Heart left ventricle (tissue), 16 donors: ENCODE measurements around the gene FRMPD4. TPM values are rescaled to one million over a fixed set of nuclear protein-coding genes. Genes with fewer than 3 reads are reported as not detected.

ENCODE experiments used
- ATAC-seq, 4 donors: fragments of 200-7000 bp; cut with Tn5 transposase; one replicate each; pipeline ENCODE4 v1.9.1; 2020 to 2022; ENCODE audit warnings: moderate library complexity in 4 of 4, mild to moderate bottlenecking in 3 of 4, moderate number of reproducible peaks in 1 of 4
- DNase-seq, 5 donors: peaks; one replicate each; pipeline ENCODE4 v3.0.0-alpha.2; 2020
- H3K27ac ChIP-seq, 12 donors: fragments of 200-600 bp; sonication (generic) in 4 of 12; one replicate each; pipeline versions ENCODE4 v1.5.0 to v1.8.0; 2016 to 2022; ENCODE audit warnings: mild to moderate bottlenecking in 2 of 12
- H3K27me3 ChIP-seq, 9 donors: fragments of 200-600 bp; sonication (generic) in 2 of 9; one replicate each; pipeline versions ENCODE4 v1.5.1 to v1.8.0; 2016 to 2022; ENCODE audit warnings: mild to moderate bottlenecking in 3 of 9
- H3K36me3 ChIP-seq, 9 donors: fragments of 200-600 bp; sonication (generic) in 2 of 9; one replicate each; pipeline versions ENCODE4 v1.5.0 to v1.8.0; 2018 to 2022; ENCODE audit warnings: mild to moderate bottlenecking in 2 of 9
- H3K4me1 ChIP-seq, 12 donors: fragments of 200-600 bp; sonication (generic) in 4 of 12; one replicate each; pipeline versions ENCODE4 v1.5.0 to v1.8.0; 2016 to 2022; ENCODE audit warnings: mild to moderate bottlenecking in 3 of 12
- H3K4me3 ChIP-seq, 12 donors: fragments of 200-600 bp; sonication (generic) in 4 of 12; one replicate each; pipeline versions ENCODE4 v1.5.0 to v1.8.0; 2017 to 2022; ENCODE audit warnings: mild to moderate bottlenecking in 9 of 12, moderate library complexity in 4 of 12
- H3K9me3 ChIP-seq, 12 donors: fragments of 200-600 bp; sonication (generic) in 4 of 12; one replicate each; pipeline versions ENCODE4 v1.5.0 to v1.8.0; 2016 to 2022; ENCODE audit warnings: mild to moderate bottlenecking in 1 of 12
- CTCF ChIP-seq, 12 donors: fragments of 200-600 bp; sonication (generic) in 4 of 12; IDR thresholded peaks; one replicate each; pipeline versions ENCODE4 v1.5.0 to v1.8.0; 2018 to 2022; ENCODE audit warnings: antibody characterized with exemption in 12 of 12, mild to moderate bottlenecking in 5 of 12
- POLR2A ChIP-seq, 2 donors: fragments of 450-650 bp; IDR thresholded peaks; one replicate each; pipeline ENCODE4 v1.6.1; 2017; ENCODE audit warnings: antibody characterized with exemption in 2 of 2, mild to moderate bottlenecking in 2 of 2, moderate library complexity in 2 of 2
- WGBS, 4 donors: extraction: QIAGEN DNeasy Blood & Tissue Kit in 2 of 4; methylation state at CpG; one replicate each; pipeline versions ENCODE4 v1.1.5 to v1.1.7; 2013 to 2018; 5-methylcytosine and 5-hydroxymethylcytosine counted together
- intact Hi-C, 10 donors: fragments of 100-400 bp; cut with DNase I; formaldehyde crosslinking; loops; one replicate each; pipeline versions ENCODE4 v1.11.1 to v1.14.2; 2022
- polyA plus RNA-seq, 2 donors: library from polyadenylated mRNA; stranded (reverse); fragments of 200-250 nt; gene quantifications; one replicate each; pipeline ENCODE4 v1.2.3, GENCODE V29; 2013
- total RNA-seq, 9 donors: library from RNA; depleted of rRNA in 2 of 9; stranded (reverse); fragments of >200 nt in 2 of 9; fragmentation: NEBNext Ultra II Directional in 3 of 9; extraction: Animal tissue kit (Norgen Biotek cat#: 25700) in 3 of 9; gene quantifications; one replicate each; pipeline versions ENCODE4 v1.1.0 to v1.2.4, GENCODE V29; 2016 to 2023
- donor health status: ischemic (EF 13 %, LVEDD 7.1; RV severe dilation, severe dysfunction).
- donor health status: healthy with polysubstance abuse.
- donor health status: DM: no; HTN: yes; CAD: no.
- donor health status: DM: no; HTN: no; CAD: no.
- donor health status: ischemic (EF 25% LVEDD 6.9; RV normal size, moderate dysfunction).
- donor health status: ischemic (EF 25% LVEDD 5.7; RV mildly dilated, moderate dysfunction).
- donor health status: healthy.
- donor health status: DM: yes; HTN: yes; CAD: no.
- donor health status: ischemic (EF 35%, LVEDD 5.7; RV mildly dilated, moderate dysfunction).
- donor health status: nonischemic (EF 11% LVEDD 7.7; RV severe dilation, severe dysfunction).
- donor health status: DM: yes; HTN: yes; CAD: no.
- donor health status: PGD.
- donor health status: ischemic (EF 29% LVEDD 5.4; RV normal size, mild dysfunction).
- donor health status: nonischemic (EF 23%, LVEDD 6.1; RV moderate dilation, normal function).

Gene FRMPD4
- total and polyA plus RNA-seq, 11 donors, result 0.07 to 4.2 (median 1.4) TPM

GRCh38 chrX:12673487-12673886 is 535.2 kb downstream of the FRMPD4 start:
- Histone ChIP-seq H3K27ac (no peak overlapping the region), H3K36me3 (no peaks in the 10 kb centered on the region), H3K27me3 (no peaks in the 10 kb centered on the region), H3K9me3 (peaks cover 0 to 4% (median 0%) of the 10 kb centered on the region in 12 donors), H3K4me1 (no peaks in the 10 kb centered on the region), H3K4me3 (no peak overlapping the region)
- intact Hi-C loops, result no loop called here
- ATAC-seq (no peak), DNase-seq (no peak)
- 26 to 78% (median 66%) methylated on average over 2 of the region's 2 CpGs for WGBS, 4 donors
- TF ChIP-seq POLR2A (IDR thresholded peaks at IDR 0.05) (no peak), CTCF (IDR thresholded peaks at IDR 0.05) (no peak)

- 82 to 100% (median 91%) methylated on average over 1 of the region's 1 CpG for WGBS, 4 donors
- Histone ChIP-seq H3K27me3 (no peaks in the 10 kb centered on the region), H3K27ac (no peak overlapping the region), H3K4me3 (no peak overlapping the region), H3K9me3 (no peaks in the 10 kb centered on the region), H3K4me1 (no peaks in the 10 kb centered on the region), H3K36me3 (no peaks in the 10 kb centered on the region)
- DNase-seq (no peak), ATAC-seq (no peak)
- intact Hi-C loops, result no loop called here
- TF ChIP-seq POLR2A (IDR thresholded peaks at IDR 0.05) (no peak), CTCF (IDR thresholded peaks at IDR 0.05) (no peak)
Observed at GRCh38 chrX:12679522-12679921, 541.2 kb downstream of the FRMPD4 start.

- ATAC-seq, result no peak
- intact Hi-C loops, result no loop called here
- H3K4me1 ChIP-seq, result no peaks in the 10 kb centered on the region
- no peaks in the 10 kb centered on the region for H3K36me3 ChIP-seq
- H3K4me3 ChIP-seq, result no peak overlapping the region
- TF ChIP-seq POLR2A (IDR thresholded peaks at IDR 0.05) (no peak), CTCF (IDR thresholded peaks at IDR 0.05) (no peak)
- DNase-seq, result no peak
- H3K9me3 ChIP-seq, result no peaks in the 10 kb centered on the region
- WGBS, 4 donors, result 75 to 88% (median 84%) methylated on average over 7 of the region's 7 CpGs
- no peaks in the 10 kb centered on the region for H3K27me3 ChIP-seq
- no peak overlapping the region for H3K27ac ChIP-seq
Observed at GRCh38 chrX:12681047-12681446, 542.8 kb downstream of the FRMPD4 start.

GRCh38 chrX:12685541-12685940 is 547.3 kb downstream of the FRMPD4 start:
- DNase-seq (no peak), ATAC-seq (no peak)
- Histone ChIP-seq H3K27ac (no peak overlapping the region), H3K9me3 (no peaks in the 10 kb centered on the region), H3K36me3 (no peaks in the 10 kb centered on the region), H3K4me3 (no peak overlapping the region), H3K4me1 (no peaks in the 10 kb centered on the region), H3K27me3 (peaks cover 0 to 15% (median 0%) of the 10 kb centered on the region in 9 donors)
- intact Hi-C loops, result no loop called here
- no peak for TF ChIP-seq CTCF (IDR thresholded peaks at IDR 0.05)
- TF ChIP-seq POLR2A (IDR thresholded peaks at IDR 0.05), result no peak
- WGBS, 4 donors, result 39 to 57% (median 46%) methylated on average over 2 of the region's 2 CpGs
